ENCODE measurements around the gene RRAGB. TPM values are rescaled to one million over a fixed set of nuclear protein-coding genes. Genes with fewer than 3 reads are reported as not detected.

The RRAGB gene
- total and polyA plus RNA-seq, 2 of the 4 experiments (the other 2 are of a cell fraction): 9.1 to 15.1 TPM

- in situ Hi-C loops (cut with MboI; ENCODE audit: low sequenced_read_pairs): loop anchor here (25.0 kb wide), 1 partner anchor 222 kb away; the partner anchor contains the start of gene USP51
- CTCF ChIA-PET: no interaction called here
- Histone ChIP-seq H4K20me1 (ENCODE audit: insufficient read depth, low read length) (no peaks in the 10 kb centered on the region), H2AK9ac (replicated peaks; ENCODE audit: low read depth, low read length, poor library complexity) (no peak overlapping the region), H3K4me2 (ENCODE audit: low read depth, low read length) (no peak overlapping the region), H3K9ac (ENCODE audit: low read depth, low read length) (no peak overlapping the region), H3K4me1 (ENCODE audit: control insufficient read depth, insufficient read depth, low read length) (no peaks in the 10 kb centered on the region), H2BK20ac (ENCODE audit: low read depth, low read length) (no peak overlapping the region), H4K5ac (ENCODE audit: low read depth, low read length) (no peak overlapping the region), H3K23ac (ENCODE audit: low read depth, low read length) (no peak overlapping the region), H3K4ac (ENCODE audit: low read depth, low read length) (no peak overlapping the region), H3K14ac (replicated peaks; ENCODE audit: low read depth, low read length) (no peak overlapping the region), H2BK120ac (ENCODE audit: low read depth, low read length) (no peak overlapping the region), H2BK5ac (ENCODE audit: low read depth, low read length, poor library complexity, severe bottlenecking) (no peak overlapping the region), H4K8ac (ENCODE audit: low read depth in 2 of 2, low read length in 2 of 2) (no peak overlapping the region), H4K91ac (ENCODE audit: insufficient read depth, low read depth, low read length) (no peak overlapping the region), H3K27ac (ENCODE audit: insufficient read depth, low read length) (no peak overlapping the region), H2AK5ac (ENCODE audit: low read depth, low read length) (no peak overlapping the region), H3K9me1 (ENCODE audit: insufficient read depth, low read length) (no peaks in the 10 kb centered on the region), H3K18ac (ENCODE audit: low read depth, low read length) (no peak overlapping the region), H2AFZ (replicated peaks; ENCODE audit: low read length, poor library complexity) (no peak overlapping the region), H3K27me3 (ENCODE audit: control insufficient read depth, insufficient read depth, low read length) (no peaks in the 10 kb centered on the region), H3K4me3 (ENCODE audit: insufficient read depth, low read depth, low read length) (no peak overlapping the region), H3K9me3 (ENCODE audit: control insufficient read depth, insufficient read depth, low read length) (no peaks in the 10 kb centered on the region), H3K79me1 (ENCODE audit: low read depth in 1 of 2, low read length in 2 of 2) (no peaks in the 10 kb centered on the region), H3K36me3 (ENCODE audit: control insufficient read depth, insufficient read depth, low read length) (no peaks in the 10 kb centered on the region), H2BK15ac (ENCODE audit: low read depth, low read length) (no peak overlapping the region), H3K56ac (ENCODE audit: extremely low read depth, insufficient read depth, low read length) (no peak overlapping the region)
- no CpG with 5 or more reads among the region's 1 CpG for WGBS, 2 experiments (ENCODE audit: extremely low coverage in 2 of 2, insufficient read length in 1 of 2)
- DNase-seq: no peak
- POLR2A ChIA-PET (ENCODE audit: unreplicated experiment): no interaction called here
- no TSS peak for BruUV-seq (replicated peaks)
- intact Hi-C loops (cut with micrococcal nuclease): no loop called here
- TF ChIP-seq RFX5 (IDR thresholded peaks at IDR 0.05; ENCODE audit: low read depth, low read length) (no peak), POLR2A (IDR thresholded peaks at IDR 0.05; ENCODE audit: low read depth, low read length) (no peak), CHD1 (IDR thresholded peaks at IDR 0.05; ENCODE audit: low read depth, low read length) (no peak), FOS (IDR thresholded peaks at IDR 0.05; ENCODE audit: low read depth, low read length) (no peak), ELK1 (IDR thresholded peaks at IDR 0.05; ENCODE audit: borderline replicate concordance, low read depth, low read length) (no peak), CTCF (conservative IDR thresholded peaks at IDR 0.05; ENCODE audit: low read depth, low read length) (no peak), BHLHE40 (IDR thresholded peaks at IDR 0.05; ENCODE audit: low read depth, low read length) (no peak), SMC3 (IDR thresholded peaks at IDR 0.05; ENCODE audit: low read depth, low read length) (no peak), MAFK (IDR thresholded peaks at IDR 0.05; ENCODE audit: low read depth, low read length) (no peak), MAZ (IDR thresholded peaks at IDR 0.05; ENCODE audit: borderline replicate concordance, low read depth, low read length) (no peak), RCOR1 (IDR thresholded peaks at IDR 0.05; ENCODE audit: insufficient replicate concordance, low read length) (no peak), NFE2L2 (IDR thresholded peaks at IDR 0.05; ENCODE audit: low read depth, low read length) (no peak), MXI1 (IDR thresholded peaks at IDR 0.05; ENCODE audit: borderline replicate concordance, low read depth, low read length) (no peak), USF2 (IDR thresholded peaks at IDR 0.05; ENCODE audit: low read depth, low read length) (no peak), CEBPB (IDR thresholded peaks at IDR 0.05; ENCODE audit: low read depth, low read length) (no peak), RAD21 (IDR thresholded peaks at IDR 0.05; ENCODE audit: low read length) (no peak)
- dilution Hi-C loops (cut with HindIII; ENCODE audit: low sequenced_read_pairs, unreplicated experiment): no loop called here
- ATAC-seq (ENCODE audit: low read depth): no peak
These were observed 7.8 kb upstream of the RRAGB start for GRCh38 chrX:55709735-55710134.
